Calu3 (cell line): ENCODE results near the gene SPTBN4. TPM values are rescaled to one million over a fixed set of nuclear protein-coding genes. Genes with fewer than 3 reads are reported as not detected.
"Not testable (repeated sequence)": the region's sequence is repeated elsewhere in the genome, so short reads cannot be mapped to it uniquely, and the experiment has no call there.

ENCODE experiments used
- BruUV-seq: library from RNA; stranded (reverse); fragments of 400-500 nt; replicated peaks from 2 replicates; lab custom pipeline; 2021; lab: Mats Ljungman, UMichigan
- CTCF ChIA-PET: fragments of 300-600 bp; sonication (Branson Sonifier 250); formaldehyde crosslinking; loops from one replicate; lab custom pipeline; 2022; ENCODE audit warnings: antibody characterized with exemption; lab: Charles Lee
- DNase-seq: peaks from one replicate; pipeline ENCODE4 v3.0.0; 2022
- H3K27ac Mint-ChIP-seq: one replicate; pipeline ENCODE4 v1.8.0; 2022; ENCODE audit warnings: mixed read lengths; ENCODE audit not compliant: unreplicated experiment
- H3K27me3 Mint-ChIP-seq: one replicate; pipeline ENCODE4 v1.8.0; 2022; ENCODE audit warnings: mixed read lengths; ENCODE audit not compliant: unreplicated experiment
- H3K36me3 Mint-ChIP-seq: one replicate; pipeline ENCODE4 v1.8.0; 2022; ENCODE audit warnings: mild to moderate bottlenecking, moderate library complexity, mixed read lengths; ENCODE audit not compliant: insufficient read depth, unreplicated experiment
- H3K4me1 Mint-ChIP-seq: one replicate; pipeline ENCODE4 v1.8.0; 2022; ENCODE audit warnings: mild to moderate bottlenecking, low read depth, mixed read lengths; ENCODE audit not compliant: unreplicated experiment
- H3K4me3 Mint-ChIP-seq: one replicate; pipeline ENCODE4 v1.8.0; 2022; ENCODE audit warnings: mild to moderate bottlenecking, low read depth, moderate library complexity, mixed read lengths; ENCODE audit not compliant: unreplicated experiment
- H3K9me3 Mint-ChIP-seq: one replicate; pipeline ENCODE4 v1.8.0; 2022; ENCODE audit warnings: low read depth, mixed read lengths; ENCODE audit not compliant: unreplicated experiment
- intact Hi-C: fragments of 100-400 bp; cut with micrococcal nuclease; formaldehyde crosslinking; loops from one replicate; pipeline ENCODE4 v1.10.0; 2022; ENCODE audit not compliant: unreplicated experiment
- total RNA-seq: library from RNA; stranded (reverse); gene quantifications from 2 replicates; pipeline ENCODE4 v1.2.3, GENCODE V29; 2022
- TF ChIP-seq, protein P1 (sequence below): fragments of 200-600 bp; IDR thresholded peaks from one replicate; pipeline ENCODE4 v1.8.0; 2022; ENCODE audit warnings: antibody characterized with exemption; ENCODE audit not compliant: unreplicated experiment

SPTBN4 gene
- total RNA-seq, 1 experiment from 2014 or later = 0.80 TPM

DNA sequence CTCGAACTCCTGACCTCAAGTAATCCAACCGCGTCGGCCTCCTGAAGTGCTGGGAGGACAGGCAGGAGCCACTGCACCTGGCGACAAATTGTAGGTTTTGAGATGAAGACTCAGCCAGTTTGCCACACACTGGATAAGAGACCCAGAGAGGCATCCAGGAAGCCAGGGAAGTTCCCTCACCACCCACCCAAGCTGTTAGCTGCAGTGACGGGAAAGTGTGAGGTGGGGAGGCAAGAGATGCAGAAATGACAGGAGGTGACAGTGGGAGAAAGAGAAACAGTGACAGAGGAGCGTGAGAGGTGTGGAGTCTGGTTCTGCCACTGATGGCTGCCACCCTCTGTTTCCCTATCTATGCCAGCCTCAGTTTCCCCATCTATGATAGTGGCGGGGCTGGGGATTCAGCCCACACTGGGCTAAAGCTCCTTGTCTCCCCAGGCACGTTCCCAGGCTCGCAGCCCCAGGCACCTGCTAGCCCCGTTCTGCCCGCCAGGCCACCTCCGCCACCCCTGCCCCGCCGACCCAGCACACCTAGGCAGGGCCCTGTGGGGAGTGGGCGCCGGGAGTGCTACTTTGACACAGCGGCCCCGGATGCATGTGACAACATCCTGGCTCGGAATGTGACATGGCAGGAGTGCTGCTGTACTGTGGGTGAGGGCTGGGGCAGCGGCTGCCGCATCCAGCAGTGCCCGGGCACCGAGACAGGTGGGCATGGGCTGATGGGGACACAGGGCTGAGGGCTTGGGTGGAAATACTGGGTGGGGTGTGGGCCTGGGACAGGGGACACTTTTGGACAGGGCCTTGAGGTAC lies 155.4 kb downstream of the SPTBN4 start:
- CTCF ChIA-PET = interaction anchor here (0.7 to 0.9 kb wide), 2 partner anchors 12 to 27 kb away, joined by 3 read pairs; no protein-coding TSS in a partner anchor
- peaks cover 3% of the 10 kb centered on the region for H3K9me3 Mint-ChIP-seq
- intact Hi-C loops = no loop called here
- no peak overlapping the region for H3K4me3 Mint-ChIP-seq
- no peak for DNase-seq
- H3K4me1 Mint-ChIP-seq = no peaks in the 10 kb centered on the region
- TF ChIP-seq, protein P1, sequence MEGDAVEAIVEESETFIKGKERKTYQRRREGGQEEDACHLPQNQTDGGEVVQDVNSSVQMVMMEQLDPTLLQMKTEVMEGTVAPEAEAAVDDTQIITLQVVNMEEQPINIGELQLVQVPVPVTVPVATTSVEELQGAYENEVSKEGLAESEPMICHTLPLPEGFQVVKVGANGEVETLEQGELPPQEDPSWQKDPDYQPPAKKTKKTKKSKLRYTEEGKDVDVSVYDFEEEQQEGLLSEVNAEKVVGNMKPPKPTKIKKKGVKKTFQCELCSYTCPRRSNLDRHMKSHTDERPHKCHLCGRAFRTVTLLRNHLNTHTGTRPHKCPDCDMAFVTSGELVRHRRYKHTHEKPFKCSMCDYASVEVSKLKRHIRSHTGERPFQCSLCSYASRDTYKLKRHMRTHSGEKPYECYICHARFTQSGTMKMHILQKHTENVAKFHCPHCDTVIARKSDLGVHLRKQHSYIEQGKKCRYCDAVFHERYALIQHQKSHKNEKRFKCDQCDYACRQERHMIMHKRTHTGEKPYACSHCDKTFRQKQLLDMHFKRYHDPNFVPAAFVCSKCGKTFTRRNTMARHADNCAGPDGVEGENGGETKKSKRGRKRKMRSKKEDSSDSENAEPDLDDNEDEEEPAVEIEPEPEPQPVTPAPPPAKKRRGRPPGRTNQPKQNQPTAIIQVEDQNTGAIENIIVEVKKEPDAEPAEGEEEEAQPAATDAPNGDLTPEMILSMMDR = no peak
- no peaks in the 10 kb centered on the region for H3K27me3 Mint-ChIP-seq
- H3K27ac Mint-ChIP-seq = no peak overlapping the region
- peaks cover 7% of the 10 kb centered on the region for H3K36me3 Mint-ChIP-seq
- no TSS peak for BruUV-seq

DNA sequence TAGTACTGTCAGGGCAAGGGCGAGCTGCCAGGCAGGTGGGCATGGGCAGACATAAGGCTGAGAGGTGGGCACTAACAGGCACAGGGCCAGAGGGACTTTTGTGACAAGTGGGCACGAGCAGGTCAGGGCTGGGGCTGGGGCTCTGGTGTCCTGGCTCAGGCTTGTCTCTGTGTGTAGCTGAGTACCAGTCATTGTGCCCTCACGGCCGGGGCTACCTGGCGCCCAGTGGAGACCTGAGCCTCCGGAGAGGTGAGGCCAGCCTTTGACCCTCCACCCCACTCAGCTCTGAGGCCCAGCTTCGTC lies 155.9 kb downstream of the SPTBN4 start:
- intact Hi-C loops = no loop called here
- H3K4me3 Mint-ChIP-seq = no peak overlapping the region
- peaks cover 3% of the 10 kb centered on the region for H3K9me3 Mint-ChIP-seq
- TF ChIP-seq, protein P1 = no peak
- CTCF ChIA-PET = interaction anchor here (0.6 to 0.9 kb wide), 3 partner anchors 12 to 620 kb away, joined by 3 to 6 read pairs (median 3); no protein-coding TSS in a partner anchor
- no peaks in the 10 kb centered on the region for H3K27me3 Mint-ChIP-seq
- no TSS peak for BruUV-seq
- peaks cover 13% of the 10 kb centered on the region for H3K36me3 Mint-ChIP-seq
- DNase-seq = no peak
- H3K4me1 Mint-ChIP-seq = no peaks in the 10 kb centered on the region
- no peak overlapping the region for H3K27ac Mint-ChIP-seq

DNA sequence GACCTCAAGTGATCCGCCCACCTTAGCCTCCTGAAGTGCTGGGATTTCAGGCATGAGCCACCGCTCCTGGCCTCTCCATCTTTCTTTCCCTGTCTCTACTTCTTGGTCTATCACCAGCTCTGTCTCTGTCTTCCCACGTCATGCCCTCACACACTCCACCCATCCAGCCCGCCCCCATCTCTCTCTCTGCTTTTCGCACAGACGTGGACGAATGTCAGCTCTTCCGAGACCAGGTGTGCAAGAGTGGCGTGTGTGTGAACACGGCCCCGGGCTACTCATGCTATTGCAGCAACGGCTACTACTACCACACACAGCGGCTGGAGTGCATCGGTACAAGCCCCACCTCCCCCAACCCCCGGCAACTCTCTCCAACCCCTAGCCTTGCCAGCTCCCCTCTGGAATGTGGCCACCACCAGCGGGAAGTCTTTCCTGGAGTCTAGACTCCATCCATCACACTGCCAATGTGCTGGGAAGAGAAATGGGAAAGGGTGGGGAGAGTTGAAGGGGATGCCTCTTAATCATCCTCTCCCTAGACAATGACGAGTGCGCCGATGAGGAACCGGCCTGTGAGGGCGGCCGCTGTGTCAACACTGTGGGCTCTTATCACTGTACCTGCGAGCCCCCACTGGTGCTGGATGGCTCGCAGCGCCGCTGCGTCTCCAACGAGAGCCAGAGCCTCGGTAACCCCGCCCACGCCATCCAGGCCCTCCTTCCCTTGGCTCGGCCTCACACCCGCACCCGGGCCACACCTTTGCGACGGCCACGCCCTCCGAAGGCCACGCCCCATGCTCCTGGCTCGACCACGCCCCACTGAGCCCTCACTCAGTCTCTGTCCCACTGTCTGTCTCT lies 156.8 kb downstream of the SPTBN4 start:
- H3K36me3 Mint-ChIP-seq = peaks cover 16% of the 10 kb centered on the region
- no peak overlapping the region for H3K4me3 Mint-ChIP-seq
- peaks cover 3% of the 10 kb centered on the region for H3K9me3 Mint-ChIP-seq
- CTCF ChIA-PET = interaction anchor here (0.6 to 0.9 kb wide), 4 partner anchors 11 to 621 kb away, joined by 3 to 6 read pairs (median 4); no protein-coding TSS in a partner anchor
- no peaks in the 10 kb centered on the region for H3K27me3 Mint-ChIP-seq
- TF ChIP-seq, protein P1 = no peak
- H3K4me1 Mint-ChIP-seq = no peaks in the 10 kb centered on the region
- intact Hi-C loops = no loop called here
- no peak for DNase-seq
- BruUV-seq = no TSS peak
- no peak overlapping the region for H3K27ac Mint-ChIP-seq

DNA sequence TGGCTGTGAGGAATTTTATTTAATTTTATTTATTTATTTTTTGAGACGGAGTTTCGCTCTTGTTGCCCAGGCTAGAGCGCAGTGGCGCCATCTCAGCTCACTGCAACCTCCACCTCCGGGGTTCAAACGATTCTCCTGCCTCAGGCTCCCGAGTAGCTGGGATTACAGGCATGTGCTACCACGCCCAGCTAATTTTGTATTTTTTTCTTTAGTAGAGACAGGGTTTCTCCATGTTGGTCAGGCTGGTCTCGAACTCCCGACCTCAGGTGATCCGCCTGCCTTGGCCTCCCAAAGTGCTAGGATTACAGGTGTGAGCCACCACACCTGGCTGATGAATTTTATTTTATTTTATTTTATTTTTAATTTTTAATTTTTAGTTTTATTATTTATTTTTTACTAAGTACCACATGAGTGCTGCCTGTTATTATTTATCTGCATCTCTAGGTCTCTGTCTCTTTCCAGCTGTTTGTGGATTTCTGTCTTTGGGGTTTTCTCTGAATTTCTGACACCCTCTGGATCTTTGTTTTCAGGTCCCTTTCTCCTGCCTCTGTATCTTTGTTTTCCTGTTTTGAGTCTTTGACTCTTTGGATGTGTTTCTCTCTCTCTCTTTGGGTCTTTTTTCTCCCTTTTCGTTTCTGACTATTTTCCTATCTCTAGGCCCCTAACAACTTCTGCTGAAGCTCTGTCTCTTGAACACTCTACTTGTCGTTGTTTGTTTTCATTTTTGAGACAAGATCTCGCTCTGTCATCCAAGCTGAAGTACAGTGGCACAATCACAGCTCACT lies 157.8 kb downstream of the SPTBN4 start:
- intact Hi-C loops, H3K4me3 Mint-ChIP-seq, BruUV-seq, DNase-seq, H3K27me3 Mint-ChIP-seq, H3K9me3 Mint-ChIP-seq, H3K4me1 Mint-ChIP-seq, H3K27ac Mint-ChIP-seq: not testable (repeated sequence)
- H3K36me3 Mint-ChIP-seq = peaks cover 16% of the 10 kb centered on the region
- CTCF ChIA-PET = interaction anchor here (0.6 kb wide), 1 partner anchor 467 kb away, joined by 4 read pairs; no protein-coding TSS in a partner anchor
